Activated B cell treated with CpG ODN at 0.5 μM for 24 hours (primary cell): ENCODE measurements around the gene ARHGDIG. TPM values are rescaled to one million over a fixed set of nuclear protein-coding genes. Genes with fewer than 3 reads are reported as not detected.

Experiments
- ATAC-seq: fragments of 200-7000 bp; cut with Tn5 transposase; one replicate; pipeline ENCODE4 v1.10.0; 2021; ENCODE audit warnings: low read depth, mild to moderate bottlenecking, moderate library complexity
- CTCF ChIA-PET: fragments of 350-600 bp; sonication (Branson Sonifier 250); formaldehyde crosslinking; loops from one replicate; lab custom pipeline; 2021; ENCODE audit warnings: antibody characterized with exemption; lab: Charles Lee
- POLR2A ChIA-PET: fragments of 350-600 bp; sonication (Branson Sonifier 250); formaldehyde crosslinking; loops from one replicate; lab custom pipeline; 2021; ENCODE audit warnings: antibody characterized with exemption; lab: Charles Lee
- DNase-seq: peaks from one replicate; pipeline ENCODE4 v3.0.0; 2022
- H3K27ac Mint-ChIP-seq: one replicate; pipeline ENCODE4 v1.8.0; 2020; ENCODE audit warnings: mixed read lengths
- H3K27me3 Mint-ChIP-seq: one replicate; pipeline ENCODE4 v1.8.0; 2021; ENCODE audit warnings: mixed read lengths
- H3K36me3 Mint-ChIP-seq: one replicate; pipeline ENCODE4 v1.8.0; 2021; ENCODE audit warnings: low read depth, mixed read lengths
- H3K4me1 Mint-ChIP-seq: one replicate; pipeline ENCODE4 v1.8.0; 2021; ENCODE audit warnings: mixed read lengths
- H3K4me3 Mint-ChIP-seq: one replicate; pipeline ENCODE4 v1.8.0; 2020; ENCODE audit warnings: mild to moderate bottlenecking, mixed read lengths
- H3K9me3 Mint-ChIP-seq: one replicate; pipeline ENCODE4 v1.8.0; 2020; ENCODE audit warnings: mixed read lengths
- intact Hi-C: fragments of 100-400 bp; cut with micrococcal nuclease; formaldehyde crosslinking; loops from one replicate; pipeline ENCODE4 v1.15.1; 2024
- total RNA-seq: library from RNA; stranded (reverse); gene quantifications from 2 replicates; pipeline ENCODE4 v1.2.3, GENCODE V29; 2022
- TF ChIP-seq, protein P1 (sequence below): fragments of 200-600 bp; IDR thresholded peaks from one replicate; pipeline ENCODE4 v1.8.0; 2022; ENCODE audit warnings: antibody characterized with exemption, mild to moderate bottlenecking

Gene ARHGDIG
- total RNA-seq, 1 donor from 2014 or later, result not detected

DNA sequence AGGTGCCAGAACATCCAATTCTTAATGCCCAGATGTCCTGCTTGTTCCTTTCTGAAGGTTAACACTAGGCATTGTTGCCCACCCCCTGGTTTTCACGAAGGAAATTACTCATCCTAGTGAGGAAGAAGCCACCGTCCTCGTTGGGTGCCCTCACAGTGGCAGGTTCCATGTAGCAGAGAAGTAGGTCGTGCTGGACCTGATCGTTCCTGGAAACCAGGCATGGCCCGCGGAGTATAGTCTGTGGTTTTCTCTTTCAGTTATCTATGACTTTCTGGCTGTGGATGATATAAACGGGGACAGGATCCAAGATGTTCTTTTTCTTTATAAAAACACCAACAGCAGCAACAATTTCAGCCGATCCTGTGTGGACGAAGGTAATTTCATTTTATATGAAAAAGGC lies 21.2 kb upstream of the ARHGDIG start:
- no peak overlapping the region for H3K4me3 Mint-ChIP-seq
- DNase-seq (no peak), ATAC-seq (no peak)
- ChIA-PET POLR2A (no interaction called here), CTCF (no interaction called here)
- no peaks in the 10 kb centered on the region for H3K9me3 Mint-ChIP-seq
- no peak overlapping the region for H3K27ac Mint-ChIP-seq
- intact Hi-C loops, result no loop called here
- TF ChIP-seq, protein P1, sequence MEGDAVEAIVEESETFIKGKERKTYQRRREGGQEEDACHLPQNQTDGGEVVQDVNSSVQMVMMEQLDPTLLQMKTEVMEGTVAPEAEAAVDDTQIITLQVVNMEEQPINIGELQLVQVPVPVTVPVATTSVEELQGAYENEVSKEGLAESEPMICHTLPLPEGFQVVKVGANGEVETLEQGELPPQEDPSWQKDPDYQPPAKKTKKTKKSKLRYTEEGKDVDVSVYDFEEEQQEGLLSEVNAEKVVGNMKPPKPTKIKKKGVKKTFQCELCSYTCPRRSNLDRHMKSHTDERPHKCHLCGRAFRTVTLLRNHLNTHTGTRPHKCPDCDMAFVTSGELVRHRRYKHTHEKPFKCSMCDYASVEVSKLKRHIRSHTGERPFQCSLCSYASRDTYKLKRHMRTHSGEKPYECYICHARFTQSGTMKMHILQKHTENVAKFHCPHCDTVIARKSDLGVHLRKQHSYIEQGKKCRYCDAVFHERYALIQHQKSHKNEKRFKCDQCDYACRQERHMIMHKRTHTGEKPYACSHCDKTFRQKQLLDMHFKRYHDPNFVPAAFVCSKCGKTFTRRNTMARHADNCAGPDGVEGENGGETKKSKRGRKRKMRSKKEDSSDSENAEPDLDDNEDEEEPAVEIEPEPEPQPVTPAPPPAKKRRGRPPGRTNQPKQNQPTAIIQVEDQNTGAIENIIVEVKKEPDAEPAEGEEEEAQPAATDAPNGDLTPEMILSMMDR, result no peak
- no peaks in the 10 kb centered on the region for H3K27me3 Mint-ChIP-seq
- H3K4me1 Mint-ChIP-seq, result no peaks in the 10 kb centered on the region
- H3K36me3 Mint-ChIP-seq, result peaks cover 65% of the 10 kb centered on the region

DNA sequence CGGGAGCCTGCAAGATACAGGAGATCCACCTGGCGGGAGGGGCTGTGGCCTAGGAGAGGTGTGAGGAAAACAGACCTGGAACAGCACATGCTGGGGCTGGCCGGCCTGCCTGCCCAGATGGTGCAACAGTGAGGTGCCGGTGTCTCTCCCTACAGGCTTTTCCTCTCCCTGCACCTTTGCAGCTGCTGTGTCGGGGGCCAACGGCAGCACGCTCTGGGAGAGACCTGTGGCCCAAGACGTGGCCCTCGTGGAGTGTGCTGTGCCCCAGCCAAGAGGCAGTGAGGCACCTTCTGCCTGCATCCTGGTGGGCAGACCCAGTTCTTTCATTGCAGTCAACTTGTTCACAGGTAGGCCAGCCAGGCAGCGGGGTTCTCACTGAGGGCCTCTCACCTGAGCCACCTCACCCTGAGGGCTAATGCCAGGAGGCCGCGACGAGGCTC lies 20.6 kb upstream of the ARHGDIG start:
- Mint-ChIP-seq H3K36me3 (peaks cover 61% of the 10 kb centered on the region), H3K27ac (no peak overlapping the region), H3K9me3 (no peaks in the 10 kb centered on the region), H3K4me1 (no peaks in the 10 kb centered on the region), H3K4me3 (no peak overlapping the region), H3K27me3 (no peaks in the 10 kb centered on the region)
- no peak for ATAC-seq
- TF ChIP-seq, protein P1, result no peak
- intact Hi-C loops, result no loop called here
- no peak for DNase-seq
- ChIA-PET POLR2A (no interaction called here), CTCF (no interaction called here)

DNA sequence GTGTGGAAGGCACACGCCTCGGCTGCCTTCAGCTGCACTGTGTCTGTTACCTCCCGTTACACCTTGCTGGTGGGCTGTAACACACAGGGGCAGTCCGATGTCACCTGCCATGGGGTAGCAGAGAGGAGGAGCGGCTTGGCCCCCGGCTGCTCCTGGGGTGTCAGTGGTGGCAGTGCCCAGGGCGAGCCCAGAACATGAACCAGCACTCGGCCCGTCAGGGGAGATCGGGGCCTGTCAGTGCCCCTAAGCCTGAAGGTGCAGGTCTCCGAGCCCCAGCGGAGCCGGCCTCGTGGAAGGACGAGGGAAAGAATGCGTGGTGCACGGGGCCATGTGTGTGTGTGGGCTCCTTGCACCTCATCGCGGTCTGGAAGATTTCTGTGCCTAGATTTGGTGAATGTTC lies 20.1 kb upstream of the ARHGDIG start:
- intact Hi-C loops, result no loop called here
- Mint-ChIP-seq H3K9me3 (no peaks in the 10 kb centered on the region), H3K27ac (no peak overlapping the region), H3K27me3 (no peaks in the 10 kb centered on the region), H3K4me1 (no peaks in the 10 kb centered on the region), H3K4me3 (no peak overlapping the region), H3K36me3 (peaks cover 61% of the 10 kb centered on the region)
- ATAC-seq (no peak), DNase-seq (no peak)
- TF ChIP-seq, protein P1, result no peak
- ChIA-PET POLR2A (no interaction called here), CTCF (no interaction called here)

DNA sequence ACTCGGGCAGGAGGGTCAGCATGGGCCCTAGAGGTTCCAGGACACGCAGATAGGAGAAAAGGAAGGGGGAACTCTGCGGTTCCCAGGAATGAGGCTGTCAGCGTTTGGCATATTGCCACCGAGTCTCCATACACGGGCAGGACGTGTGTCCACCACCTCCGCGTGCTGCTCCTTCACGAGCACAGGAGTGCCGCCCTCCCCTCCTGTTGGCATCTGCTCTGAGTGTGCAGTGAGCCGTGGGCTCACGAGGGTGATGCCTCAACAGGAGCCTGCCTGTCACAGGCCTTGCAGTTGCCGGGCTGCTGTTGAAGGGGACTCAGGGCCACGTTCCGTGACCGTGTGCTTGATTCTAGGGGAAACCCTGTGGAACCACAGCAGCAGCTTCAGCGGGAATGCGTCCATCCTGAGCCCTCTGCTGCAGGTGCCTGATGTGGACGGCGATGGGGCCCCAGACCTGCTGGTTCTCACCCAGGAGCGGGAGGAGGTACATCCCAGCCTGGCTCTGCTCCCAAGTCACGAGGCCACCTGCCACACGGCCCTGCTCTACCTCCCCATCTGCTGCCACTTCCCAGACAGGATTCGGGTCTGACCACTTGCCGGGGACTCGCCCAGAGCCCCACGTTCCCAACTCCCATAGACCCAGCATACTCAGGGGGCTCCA lies 19.2 kb upstream of the ARHGDIG start:
- intact Hi-C loops, result no loop called here
- ChIA-PET POLR2A (no interaction called here), CTCF (no interaction called here)
- DNase-seq, result no peak
- Mint-ChIP-seq H3K4me3 (no peak overlapping the region), H3K27me3 (no peaks in the 10 kb centered on the region), H3K27ac (no peak overlapping the region), H3K9me3 (no peaks in the 10 kb centered on the region), H3K36me3 (peaks cover 57% of the 10 kb centered on the region), H3K4me1 (no peaks in the 10 kb centered on the region)
- ATAC-seq, result no peak
- TF ChIP-seq, protein P1, result no peak

DNA sequence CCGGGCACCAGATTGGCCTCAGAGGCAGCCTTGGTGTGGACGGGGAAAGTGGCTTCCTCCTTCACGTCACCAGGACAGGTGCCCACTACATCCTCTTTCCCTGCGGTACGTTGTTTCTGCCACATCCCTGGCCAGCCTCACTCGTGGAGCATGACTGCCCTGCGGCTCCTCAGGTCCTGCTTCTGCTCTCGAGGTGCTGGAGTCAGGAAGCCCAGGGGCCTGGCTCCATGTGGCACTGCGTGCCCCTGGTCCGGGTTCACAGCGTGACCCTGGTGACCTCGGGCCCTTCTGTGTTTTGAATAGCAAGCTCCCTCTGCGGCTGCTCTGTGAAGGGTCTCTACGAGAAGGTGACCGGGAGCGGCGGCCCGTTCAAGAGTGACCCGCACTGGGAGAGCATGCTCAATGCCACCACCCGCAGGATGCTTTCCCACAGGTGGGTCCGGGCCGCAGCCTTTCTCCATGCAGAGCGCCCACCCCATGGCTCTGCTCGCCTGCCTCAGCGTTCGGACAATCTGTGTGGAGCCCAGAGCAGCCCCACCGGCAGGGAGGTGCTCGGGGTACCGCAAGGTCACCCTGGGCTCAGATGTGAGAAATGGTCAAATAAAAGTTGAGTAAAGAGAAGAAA lies 18.2 kb upstream of the ARHGDIG start:
- H3K36me3 Mint-ChIP-seq, result peaks cover 55% of the 10 kb centered on the region
- DNase-seq (no peak), ATAC-seq (no peak)
- H3K4me1 Mint-ChIP-seq, result no peaks in the 10 kb centered on the region
- TF ChIP-seq, protein P1, result no peak
- H3K4me3 Mint-ChIP-seq, result no peak overlapping the region
- H3K9me3 Mint-ChIP-seq, result no peaks in the 10 kb centered on the region
- ChIA-PET POLR2A (no interaction called here), CTCF (no interaction called here)
- H3K27ac Mint-ChIP-seq, result no peak overlapping the region
- no peaks in the 10 kb centered on the region for H3K27me3 Mint-ChIP-seq
- intact Hi-C loops, result no loop called here
